BJ (cell line): Measurements from ENCODE around the gene ATP6V1C2. TPM values are rescaled to one million over a fixed set of nuclear protein-coding genes. Genes with fewer than 3 reads are reported as not detected.

Experiments used
- CTCF ChIA-PET: fragments of 350-600 bp; formaldehyde crosslinking; extraction: SDS; loops from one replicate; lab custom pipeline; 2021; ENCODE audit warnings: antibody characterized with exemption, inconsistent platforms; lab: Yijun Ruan, JAX
- POLR2A ChIA-PET: fragments of 300-600 bp; sonication (Branson Sonifier 250); formaldehyde crosslinking; extraction: SDS; loops from one replicate; lab custom pipeline; 2021; ENCODE audit warnings: antibody characterized with exemption; lab: Charles Lee
- DNase-seq: peaks from one replicate; pipeline ENCODE4 v3.0.0-alpha.2; 2011; ENCODE audit warnings: low read depth
- H3K27me3 ChIP-seq: 2 replicates; pipeline ENCODE4 v1.6.0; 2011; ENCODE audit warnings: low read length; ENCODE audit not compliant: control insufficient read depth, insufficient read depth
- H3K36me3 ChIP-seq: 2 replicates; pipeline ENCODE4 v1.5.1; 2011; ENCODE audit warnings: low read length; ENCODE audit not compliant: control insufficient read depth, insufficient read depth
- H3K4me3 ChIP-seq: 2 replicates; pipeline ENCODE4 v1.5.1; 2011; ENCODE audit warnings: low read depth, mild to moderate bottlenecking, control low read depth, low read length
- CTCF ChIP-seq: IDR thresholded peaks from 2 replicates; pipeline ENCODE4 v1.5.1; 2011; ENCODE audit warnings: low read depth, mild to moderate bottlenecking, control low read depth, inconsistent platforms, low read length, moderate library complexity; ENCODE audit not compliant: insufficient read depth
- polyA plus RNA-seq: library from polyadenylated mRNA; depleted of rRNA; stranded (reverse); fragments of >200 nt; gene quantifications from 2 replicates; pipeline ENCODE4 v1.2.3, GENCODE V29; 2011

The ATP6V1C2 gene
- polyA plus RNA-seq, 1 experiment = 0.04 TPM

GRCh38 chr2:10787176-10787968, 65.9 kb downstream of the ATP6V1C2 start:
- no peaks in the 10 kb centered on the region for H3K27me3 ChIP-seq
- no peak for DNase-seq
- peaks cover 19% of the 10 kb centered on the region for H3K36me3 ChIP-seq
- POLR2A ChIA-PET = no interaction called here
- no peak overlapping the region for H3K4me3 ChIP-seq
- TF ChIP-seq CTCF = peak; percentile 20; the same call in 1 of the 2 replicates
- CTCF ChIA-PET = no interaction called here

- Histone ChIP-seq H3K4me3 (no peak overlapping the region), H3K36me3 (peaks cover 20% of the 10 kb centered on the region), H3K27me3 (no peaks in the 10 kb centered on the region)
- DNase-seq = no peak
- CTCF ChIA-PET = interaction anchor here (0.9 to 1.6 kb wide), 2 partner anchors 12 to 15 kb away, joined by 3 to 4 read pairs; no protein-coding TSS in a partner anchor
- TF ChIP-seq CTCF = no peak
- POLR2A ChIA-PET = no interaction called here
Observed at GRCh38 chr2:10788855-10789254, 67.4 kb downstream of the ATP6V1C2 start.

GRCh38 chr2:10790228-10790973, 69.0 kb downstream of the ATP6V1C2 start:
- peaks cover 15% of the 10 kb centered on the region for H3K36me3 ChIP-seq
- TF ChIP-seq CTCF = no peak
- H3K27me3 ChIP-seq = no peaks in the 10 kb centered on the region
- DNase-seq = no peak
- no peak overlapping the region for H3K4me3 ChIP-seq
- CTCF ChIA-PET = interaction anchor here (1.5 to 1.8 kb wide), 3 partner anchors 13 to 343 kb away, joined by 5 to 6 read pairs (median 5); partner anchors contain the start of gene PDIA6
- POLR2A ChIA-PET = no interaction called here

GRCh38 chr2:10792001-10792634, 70.7 kb downstream of the ATP6V1C2 start:
- no peaks in the 10 kb centered on the region for H3K27me3 ChIP-seq
- DNase-seq = no peak
- no peak for TF ChIP-seq CTCF
- POLR2A ChIA-PET = no interaction called here
- peaks cover 13% of the 10 kb centered on the region for H3K36me3 ChIP-seq
- CTCF ChIA-PET = interaction anchor here (1.7 to 1.8 kb wide), 2 partner anchors 15 to 20 kb away, joined by 5 read pairs; partner anchors contain the start of gene PDIA6
- H3K4me3 ChIP-seq = no peak overlapping the region
